ENCODE data around the gene COPG1. TPM values are rescaled to one million over a fixed set of nuclear protein-coding genes. Genes with fewer than 3 reads are reported as not detected.

Gene COPG1
- total and polyA plus RNA-seq, 2 of the 13 experiments (the other 11 are each of a cell fraction or from before 2014, with no cell fraction given): 98.6 to 166 TPM

GRCh38 chr3:129313665-129314385 is 64.4 kb downstream of the COPG1 start (continued):
- TF ChIP-seq KLF11 (CRISPR knock-in tag; IDR thresholded peaks at IDR 0.05) (no peak), RBFOX2 (IDR thresholded peaks at IDR 0.05; ENCODE audit: low read depth, low read length) (no peak; the same call in none of the 2 replicates), ZBTB4 (CRISPR knock-in tag; IDR thresholded peaks at IDR 0.05; ENCODE audit: borderline replicate concordance) (0 out of 2 replicates have a peak, but pooled peaks have one; percentile 70), SOX5 (CRISPR knock-in tag; IDR thresholded peaks at IDR 0.05; ENCODE audit: borderline replicate concordance) (0 out of 2 replicates have a peak, but pooled peaks have one; percentile 15), ZNF281 (CRISPR knock-in tag; IDR thresholded peaks at IDR 0.05; ENCODE audit: borderline replicate concordance) (peak; percentile 50; the same call in 1 of the 2 replicates)
